ENCODE data around the gene TAOK3.
"Not testable (repeated sequence)": the region's sequence is repeated elsewhere in the genome, so short reads cannot be mapped to it uniquely, and the experiment has no call there.

TAOK3 gene

GRCh38 chr12:118337194-118337838, 35.4 kb downstream of the TAOK3 start:
- DNase-seq (ENCODE audit: low spot score): peak; percentile 14

GRCh38 chr12:118336123-118336522, 36.6 kb downstream of the TAOK3 start:
- no peak for DNase-seq (ENCODE audit: low spot score)

- no peak for DNase-seq (ENCODE audit: low spot score)
Measured at GRCh38 chr12:118334939-118335567, 37.7 kb downstream of the TAOK3 start.

DNA sequence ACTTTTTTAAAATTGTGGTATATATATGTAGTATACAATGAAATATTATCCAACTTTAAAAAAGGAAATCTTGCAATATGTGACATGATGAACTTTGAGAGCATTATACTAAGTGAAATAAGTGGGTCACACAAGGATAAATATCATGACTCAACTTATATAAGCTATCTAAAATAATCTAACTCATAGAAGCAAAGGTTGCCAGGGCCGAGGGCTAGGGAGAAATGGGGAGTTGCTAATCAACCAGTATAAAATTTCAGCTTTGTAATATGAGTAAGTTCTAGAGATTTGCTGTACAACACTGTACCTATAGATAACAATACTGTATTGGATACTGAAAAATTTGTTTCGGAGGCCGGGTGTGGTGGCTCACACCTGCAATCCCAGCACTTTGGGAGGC, 38.5 kb downstream of the TAOK3 start:
- no peak for DNase-seq (ENCODE audit: low spot score)

DNA sequence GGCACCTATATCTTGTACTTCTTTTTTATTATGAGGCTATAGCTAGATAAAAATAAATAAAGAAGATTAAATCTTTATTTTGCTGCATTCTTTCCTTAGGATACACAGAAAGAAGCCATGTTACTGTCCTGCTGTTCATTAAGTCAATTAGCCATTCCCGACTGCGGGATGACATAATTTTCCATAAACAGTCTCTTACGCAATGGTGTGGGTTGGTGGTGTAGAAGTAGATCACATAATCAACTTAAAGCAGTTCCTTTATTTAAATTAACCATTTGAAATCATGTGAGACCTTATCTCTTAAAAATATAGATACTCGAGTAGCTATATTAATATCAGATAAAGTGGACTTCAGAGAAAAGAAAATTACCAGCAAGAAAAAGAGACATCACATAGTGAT, 40.2 kb downstream of the TAOK3 start:
- DNase-seq (ENCODE audit: low spot score): no peak

DNA sequence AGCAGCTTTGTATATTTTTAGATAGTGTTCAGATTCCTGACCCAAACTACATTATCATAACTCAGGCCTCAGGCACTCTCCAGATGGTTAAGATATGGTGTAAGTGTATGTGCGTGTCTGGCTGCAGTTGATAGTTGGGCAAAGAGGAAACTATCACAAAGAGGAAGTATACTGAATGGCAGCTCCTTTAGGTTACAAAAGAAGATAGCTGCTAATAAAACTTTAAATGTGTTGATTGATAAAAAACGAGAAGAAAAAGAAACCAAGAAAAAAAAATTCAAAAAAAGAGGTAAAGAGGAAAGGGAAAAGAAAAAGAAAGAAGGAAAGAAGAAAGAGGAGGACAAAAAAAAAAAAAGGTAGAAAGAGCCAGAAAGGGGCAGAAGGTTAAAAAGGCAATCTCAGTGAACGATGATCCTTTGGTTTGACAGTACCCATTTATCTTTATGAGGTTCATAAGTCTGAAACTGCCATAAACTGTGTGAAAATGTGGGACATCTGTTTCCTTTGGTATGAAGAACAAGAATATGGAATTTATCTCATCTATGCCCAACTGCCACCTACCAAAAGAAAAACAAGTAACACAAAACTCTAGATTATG, 42.2 kb downstream of the TAOK3 start:
- peak; percentile 48 for DNase-seq (ENCODE audit: low spot score)

GRCh38 chr12:118328486-118329330, 44.0 kb downstream of the TAOK3 start:
- no peak for DNase-seq (ENCODE audit: low spot score)

- no peak for DNase-seq (ENCODE audit: low spot score)
Measured at GRCh38 chr12:118327391-118327790, 45.3 kb downstream of the TAOK3 start.

DNA sequence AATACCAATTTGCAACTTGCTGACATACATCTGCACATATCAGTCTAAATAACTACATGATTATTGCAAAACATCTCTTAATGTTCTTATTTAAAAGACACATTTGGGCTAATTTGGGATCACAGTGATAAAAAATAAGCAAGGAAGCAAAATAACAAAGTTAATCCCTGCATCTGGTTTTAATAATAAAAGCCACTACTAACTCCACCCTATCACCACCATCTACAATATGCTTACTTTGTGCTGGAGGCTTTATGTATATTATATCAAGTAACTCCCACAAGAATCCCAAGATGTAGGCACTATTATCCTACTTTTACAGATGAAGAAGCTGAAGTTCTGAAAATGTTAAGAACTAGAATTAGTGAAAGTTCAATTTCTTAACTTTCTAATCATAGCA, 45.7 kb downstream of the TAOK3 start:
- DNase-seq (ENCODE audit: low spot score): no peak

GRCh38 chr12:118325081-118325480, 47.6 kb downstream of the TAOK3 start:
- no peak for DNase-seq (ENCODE audit: low spot score)

- DNase-seq (ENCODE audit: low spot score): no peak
Measured at GRCh38 chr12:118319627-118320026, 53.1 kb downstream of the TAOK3 start.

DNA sequence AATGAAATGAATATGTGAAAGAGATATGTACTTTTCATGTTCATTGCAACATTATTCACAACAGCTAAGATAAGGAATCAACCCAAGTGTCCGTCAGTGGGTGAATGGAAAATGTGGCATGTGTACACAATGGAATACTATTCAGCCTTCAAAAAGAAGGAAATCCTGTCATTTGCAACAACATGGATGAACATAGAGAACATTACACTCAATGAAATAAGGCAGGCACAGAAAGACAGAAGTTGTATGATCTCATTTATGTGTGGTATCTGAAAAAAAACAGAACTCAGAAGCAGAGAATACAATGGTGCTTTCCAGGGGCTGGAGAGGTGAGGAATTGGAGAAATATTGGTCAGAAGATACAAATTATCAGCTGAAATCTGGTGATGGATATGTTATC, 54.0 kb downstream of the TAOK3 start:
- no peak for DNase-seq (ENCODE audit: low spot score)

GRCh38 chr12:118317729-118318128, 55.0 kb downstream of the TAOK3 start:
- DNase-seq (ENCODE audit: low spot score): no peak

DNA sequence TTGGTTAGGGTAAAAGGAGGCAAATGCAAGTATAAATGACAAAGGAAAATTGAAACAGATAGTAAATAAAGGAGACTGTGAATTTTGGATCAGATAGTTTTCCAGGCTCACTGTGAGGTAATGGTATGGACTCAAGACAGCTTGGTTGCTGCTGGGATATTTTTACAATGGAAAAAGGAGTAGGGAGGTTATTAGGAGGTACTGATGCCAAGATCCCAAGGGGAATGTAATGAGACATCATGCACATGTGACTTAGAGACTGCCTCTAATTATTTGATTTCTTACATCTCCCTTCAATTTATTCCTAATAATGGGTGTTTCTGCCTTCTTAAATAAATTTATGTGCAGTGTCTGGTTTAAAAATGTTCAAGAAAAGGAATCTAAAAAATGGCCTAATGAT, 56.9 kb downstream of the TAOK3 start:
- DNase-seq (ENCODE audit: low spot score): no peak

- DNase-seq (ENCODE audit: low spot score): no peak
Measured at GRCh38 chr12:118312578-118312977, 60.1 kb downstream of the TAOK3 start.

DNA sequence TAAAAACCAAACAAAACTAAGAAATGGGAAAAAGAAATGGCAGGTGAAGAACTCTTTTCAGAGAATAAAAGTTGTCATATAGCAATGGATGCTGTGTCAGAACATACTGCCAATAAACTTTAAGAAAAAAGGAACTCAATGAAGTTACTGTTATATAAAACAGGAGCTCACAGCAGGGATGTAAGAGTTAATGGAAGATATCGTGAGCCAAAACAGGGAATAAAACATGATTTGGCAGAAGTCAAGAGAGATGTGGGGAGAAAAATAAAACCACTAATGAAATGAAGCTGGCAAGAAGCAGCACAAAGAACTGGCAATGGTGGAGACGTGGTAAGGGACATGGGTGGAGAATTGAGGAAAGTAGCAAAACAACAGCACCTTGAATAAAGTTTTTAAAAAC, 61.0 kb downstream of the TAOK3 start:
- no peak for DNase-seq (ENCODE audit: low spot score)

DNA sequence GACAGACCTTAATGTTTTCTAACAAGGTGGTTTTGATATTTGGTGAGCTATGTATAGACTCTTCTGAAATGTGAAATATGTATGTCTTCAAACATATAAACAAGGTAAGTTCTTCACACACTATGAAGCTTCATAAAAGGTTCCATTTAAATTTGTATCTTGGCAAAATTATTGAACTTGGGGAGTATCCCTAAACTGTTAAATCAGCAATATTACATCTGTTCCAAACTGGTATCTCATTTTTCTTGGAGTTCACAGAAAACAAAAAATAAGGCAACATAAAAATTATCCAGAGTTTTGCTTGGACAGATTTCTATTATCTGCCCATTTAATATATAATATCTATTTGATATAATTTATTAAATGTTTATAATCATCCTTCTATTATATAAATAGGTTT, 62.4 kb downstream of the TAOK3 start:
- no peak for DNase-seq (ENCODE audit: low spot score)

DNA sequence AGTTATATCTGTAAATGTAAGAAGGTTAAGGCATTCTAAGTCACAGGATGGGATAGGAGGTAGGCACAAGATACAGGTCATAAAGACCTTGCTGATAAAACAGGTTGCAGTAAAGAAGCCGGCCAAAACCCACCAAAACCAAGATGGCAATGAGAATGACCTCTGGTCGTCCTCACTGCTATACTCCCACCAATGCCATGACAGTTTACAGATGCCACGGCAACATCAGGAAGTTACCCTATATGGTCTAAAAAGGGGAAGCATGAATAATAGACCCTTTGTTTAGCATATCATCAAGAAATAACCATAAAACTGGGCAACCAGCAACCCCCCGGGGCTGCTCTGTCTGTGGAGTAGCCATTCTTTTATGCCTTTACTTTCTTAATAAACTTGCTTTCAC, 64.7 kb downstream of the TAOK3 start:
- DNase-seq (ENCODE audit: low spot score): not testable (repeated sequence)

- DNase-seq (ENCODE audit: low spot score): peak; percentile 68
Measured at GRCh38 chr12:118307069-118307954, 65.4 kb downstream of the TAOK3 start.

DNA sequence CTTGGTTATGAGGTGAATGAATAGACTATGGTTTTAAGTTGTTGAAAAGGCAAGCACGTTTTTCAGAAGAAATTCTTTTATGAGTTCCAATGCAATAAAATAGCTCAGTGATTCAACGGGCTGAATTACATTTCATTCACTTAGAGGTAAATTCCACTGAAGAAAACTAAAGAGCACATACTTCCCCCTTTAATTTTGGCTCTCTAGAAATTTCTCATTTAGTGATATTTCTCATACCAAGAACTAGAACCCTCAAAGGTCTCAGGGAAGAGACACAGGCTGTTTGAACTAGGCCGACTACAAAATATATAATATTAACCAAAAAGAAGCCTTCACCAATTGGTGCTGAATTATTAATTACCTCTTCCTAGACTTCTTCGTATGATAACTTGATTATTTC, 68.6 kb downstream of the TAOK3 start:
- DNase-seq (ENCODE audit: low spot score): no peak

DNA sequence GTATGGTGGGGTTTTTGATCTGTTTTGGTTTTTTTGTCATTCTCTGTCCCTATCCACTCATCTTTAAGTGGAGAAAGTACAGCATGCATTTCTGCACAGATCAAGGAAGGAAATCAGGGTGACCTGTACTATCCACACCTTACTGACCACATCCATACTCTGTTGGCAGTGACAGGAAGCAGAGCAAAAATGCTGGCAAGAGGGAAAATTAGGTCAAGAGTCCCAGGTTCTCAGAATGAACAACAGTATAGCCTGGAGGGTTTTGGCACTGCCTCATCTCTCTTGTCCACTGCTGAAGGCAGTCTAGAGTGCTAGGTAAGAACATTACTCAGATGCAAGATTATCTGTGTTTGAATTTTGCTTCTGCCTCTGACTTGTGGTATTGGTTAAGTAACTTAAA, 70.7 kb downstream of the TAOK3 start:
- no peak for DNase-seq (ENCODE audit: low spot score)

Measured in AG08396 (cell line).